ENCODE results near the gene GOLGA6A.

GOLGA6A gene

GRCh38 chr15:74130155-74130848, 48.0 kb upstream of the GOLGA6A start, which contains the start of gene ISLR2 (continued):
- TF ChIP-seq PRDM6 (tag by site-specific recombination; IDR thresholded peaks at IDR 0.05) (no peak), ZNF600 (tag by site-specific recombination; IDR thresholded peaks at IDR 0.05) (peak; percentile 30; the same call in 1 of the 2 replicates), ZSCAN16 (tag by site-specific recombination; IDR thresholded peaks at IDR 0.05) (peak; percentile 63; the same call in 1 of the 2 replicates), ZBTB48 (tag by site-specific recombination; IDR thresholded peaks at IDR 0.05) (no peak), ZNF76 (tag by site-specific recombination; IDR thresholded peaks at IDR 0.05; ENCODE audit: borderline replicate concordance, low read depth) (no peak), ZBTB10 (tag by site-specific recombination; IDR thresholded peaks at IDR 0.05) (0 out of 2 replicates have a peak, but pooled peaks have one; percentile 13), SETDB1 (IDR thresholded peaks at IDR 0.05; ENCODE audit: insufficient read length, low read length) (no peak), ZBTB44 (tag by site-specific recombination; IDR thresholded peaks at IDR 0.05) (peak; percentile 31; the same call in 1 of the 2 replicates), ZNF302 (tag by site-specific recombination; IDR thresholded peaks at IDR 0.05; ENCODE audit: low read depth) (no peak), GLIS1 (tag by site-specific recombination; IDR thresholded peaks at IDR 0.05) (peak; percentile 49), PATZ1 (tag by site-specific recombination; IDR thresholded peaks at IDR 0.05) (peak; percentile 79), ZNF664 (tag by site-specific recombination; IDR thresholded peaks at IDR 0.05) (no peak), ZNF112 (tag by site-specific recombination; IDR thresholded peaks at IDR 0.05) (no peak), ZNF121 (tag by site-specific recombination; IDR thresholded peaks at IDR 0.05) (no peak), ZNF704 (tag by site-specific recombination; IDR thresholded peaks at IDR 0.05) (no peak), ZFP41 (tag by site-specific recombination; IDR thresholded peaks at IDR 0.05; ENCODE audit: borderline replicate concordance) (no peak), GLI2 (tag by site-specific recombination; IDR thresholded peaks at IDR 0.05; ENCODE audit: borderline replicate concordance, low read depth) (no peak), ZNF132 (tag by site-specific recombination; IDR thresholded peaks at IDR 0.05; ENCODE audit: borderline replicate concordance) (no peak), AEBP2 (tag by site-specific recombination; IDR thresholded peaks at IDR 0.05; ENCODE audit: borderline replicate concordance) (no peak), IKZF3 (tag by site-specific recombination; IDR thresholded peaks at IDR 0.05) (no peak), ZNF211 (tag by site-specific recombination; IDR thresholded peaks at IDR 0.05; ENCODE audit: low read depth) (no peak), ZBTB1 (tag by site-specific recombination; IDR thresholded peaks at IDR 0.05) (no peak), ZNF548 (tag by site-specific recombination; IDR thresholded peaks at IDR 0.05) (no peak), KLF8 (tag by site-specific recombination; IDR thresholded peaks at IDR 0.05) (peak; percentile 66; the same call in 1 of the 2 replicates), TCF7L2 (IDR thresholded peaks at IDR 0.05; ENCODE audit: borderline replicate concordance, low read depth, low read length) (no peak)

Data from HEK293 (cell line).